Parathyroid adenoma (tissue), 2 donors: Measurements from ENCODE around the gene RPUSD4.

Experiments used
- H2AFZ ChIP-seq: fragments of 300-600 bp; sonication (generic); one replicate; pipeline ENCODE4 v1.7.0; 2017; ENCODE audit warnings: antibody characterized with exemption, mild to moderate bottlenecking
- H3K27ac ChIP-seq: fragments of 300-600 bp; sonication (generic); one replicate; pipeline ENCODE4 v1.7.0; 2017
- H3K27me3 ChIP-seq: fragments of 300-600 bp; sonication (generic); one replicate; pipeline ENCODE4 v1.7.0; 2017; ENCODE audit warnings: low read length; ENCODE audit not compliant: control insufficient read depth, insufficient read depth
- H3K36me3 ChIP-seq: fragments of 300-600 bp; sonication (generic); one replicate; pipeline ENCODE4 v1.7.0; 2017; ENCODE audit warnings: low read length; ENCODE audit not compliant: control insufficient read depth, insufficient read depth
- H3K4me1 ChIP-seq: fragments of 300-600 bp; sonication (generic); one replicate; pipeline ENCODE4 v1.7.0; 2017; ENCODE audit warnings: control low read depth
- H3K4me2 ChIP-seq: fragments of 300-600 bp; sonication (generic); one replicate; pipeline ENCODE4 v1.7.0; 2017; ENCODE audit warnings: low read length
- H3K4me3 ChIP-seq: fragments of 300-600 bp; sonication (generic); one replicate; pipeline ENCODE4 v1.7.0; 2017; ENCODE audit warnings: low read depth, low read length
- H3K79me2 ChIP-seq: fragments of 300-600 bp; sonication (generic); one replicate; pipeline ENCODE4 v1.7.0; 2017; ENCODE audit warnings: control low read depth
- H3K9ac ChIP-seq: fragments of 300-600 bp; sonication (generic); one replicate; pipeline ENCODE4 v1.7.0; 2017; ENCODE audit warnings: mild to moderate bottlenecking
- H3K9me3 ChIP-seq: fragments of 300-600 bp; sonication (generic); one replicate; pipeline ENCODE4 v1.7.0; 2017; ENCODE audit warnings: low read length; ENCODE audit not compliant: control insufficient read depth
- TF ChIP-seq, protein P1 (sequence below): fragments of 300-600 bp; sonication (generic); IDR thresholded peaks from one replicate; pipeline ENCODE4 v1.7.0; 2017; ENCODE audit warnings: antibody characterized with exemption, mild to moderate bottlenecking
- donor health status: primary hyperparathyroidism.

The RPUSD4 gene

DNA sequence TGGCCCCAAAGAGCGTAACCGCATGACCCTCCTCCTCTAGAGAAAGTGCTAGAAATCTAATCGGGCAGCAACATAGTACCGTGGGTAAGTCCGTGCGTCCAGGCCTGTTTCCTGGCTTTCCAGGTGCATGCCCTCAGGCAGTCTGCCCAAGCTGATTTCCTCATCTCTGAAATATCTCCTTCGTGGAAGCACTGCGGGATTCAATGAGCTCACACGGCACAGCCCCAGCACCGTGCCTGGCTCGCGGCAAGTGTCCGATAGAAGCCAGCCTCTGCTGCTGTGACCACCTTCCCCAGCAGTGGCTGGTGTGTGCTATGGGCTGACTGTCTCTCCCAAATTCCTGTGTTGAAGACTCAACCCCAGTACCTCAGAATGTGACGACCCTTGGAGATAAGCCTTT lies 20.7 kb downstream of the RPUSD4 start:
- Histone ChIP-seq H3K27me3 (no peaks in the 10 kb centered on the region), H3K79me2 (no peaks in the 10 kb centered on the region), H3K27ac (no peak overlapping the region), H3K4me2 (no peak overlapping the region), H3K4me3 (no peak overlapping the region), H2AFZ (no peak overlapping the region), H3K9ac (no peak overlapping the region), H3K36me3 (no peaks in the 10 kb centered on the region), H3K9me3 (no peaks in the 10 kb centered on the region), H3K4me1 (no peaks in the 10 kb centered on the region)
- TF ChIP-seq, protein P1, sequence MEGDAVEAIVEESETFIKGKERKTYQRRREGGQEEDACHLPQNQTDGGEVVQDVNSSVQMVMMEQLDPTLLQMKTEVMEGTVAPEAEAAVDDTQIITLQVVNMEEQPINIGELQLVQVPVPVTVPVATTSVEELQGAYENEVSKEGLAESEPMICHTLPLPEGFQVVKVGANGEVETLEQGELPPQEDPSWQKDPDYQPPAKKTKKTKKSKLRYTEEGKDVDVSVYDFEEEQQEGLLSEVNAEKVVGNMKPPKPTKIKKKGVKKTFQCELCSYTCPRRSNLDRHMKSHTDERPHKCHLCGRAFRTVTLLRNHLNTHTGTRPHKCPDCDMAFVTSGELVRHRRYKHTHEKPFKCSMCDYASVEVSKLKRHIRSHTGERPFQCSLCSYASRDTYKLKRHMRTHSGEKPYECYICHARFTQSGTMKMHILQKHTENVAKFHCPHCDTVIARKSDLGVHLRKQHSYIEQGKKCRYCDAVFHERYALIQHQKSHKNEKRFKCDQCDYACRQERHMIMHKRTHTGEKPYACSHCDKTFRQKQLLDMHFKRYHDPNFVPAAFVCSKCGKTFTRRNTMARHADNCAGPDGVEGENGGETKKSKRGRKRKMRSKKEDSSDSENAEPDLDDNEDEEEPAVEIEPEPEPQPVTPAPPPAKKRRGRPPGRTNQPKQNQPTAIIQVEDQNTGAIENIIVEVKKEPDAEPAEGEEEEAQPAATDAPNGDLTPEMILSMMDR = no peak

DNA sequence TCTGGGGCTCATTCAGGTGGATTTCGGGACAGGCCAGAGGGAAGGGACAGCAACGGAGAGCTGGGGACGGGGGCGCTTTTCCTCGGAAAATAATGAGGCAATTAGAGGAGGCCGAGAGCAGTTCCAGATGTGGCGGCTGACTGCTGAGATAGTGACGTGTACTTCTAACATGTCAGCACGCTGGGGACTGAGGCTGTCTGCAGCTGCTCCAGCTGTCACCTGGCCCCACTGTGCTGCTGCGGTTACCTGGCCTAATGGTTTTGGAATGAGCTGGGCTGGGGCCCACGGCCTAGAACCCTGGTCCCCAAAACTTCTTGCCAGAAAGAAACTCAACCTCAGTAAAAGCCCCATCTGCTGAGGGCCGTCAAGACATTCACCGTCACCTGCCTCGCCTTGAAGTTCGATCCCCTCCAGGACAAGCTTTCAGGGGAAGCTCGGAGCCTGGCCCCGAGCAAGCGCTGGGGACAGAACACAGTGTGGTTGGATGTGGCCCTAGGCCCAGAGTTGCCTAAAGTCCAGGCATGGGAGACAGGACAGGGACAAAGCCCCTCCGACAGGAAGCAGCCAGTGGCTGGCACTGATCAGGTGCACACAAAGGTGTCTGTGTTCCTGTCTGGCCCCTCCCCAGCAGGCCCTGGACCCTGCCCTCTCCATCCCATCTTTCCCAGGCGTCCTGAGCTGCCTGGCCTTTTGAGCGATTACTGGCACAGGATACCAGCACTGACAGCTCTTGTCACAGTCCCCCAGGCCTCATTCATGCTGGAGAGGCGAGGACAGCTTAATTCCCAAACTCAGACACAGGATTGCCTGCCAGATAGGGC lies 22.1 kb downstream of the RPUSD4 start:
- Histone ChIP-seq H3K79me2 (no peaks in the 10 kb centered on the region), H3K27me3 (no peaks in the 10 kb centered on the region), H3K4me3 (no peak overlapping the region), H3K27ac (no peak overlapping the region), H3K4me2 (no peak overlapping the region), H3K9me3 (no peaks in the 10 kb centered on the region), H3K4me1 (no peaks in the 10 kb centered on the region), H3K9ac (no peak overlapping the region), H3K36me3 (no peaks in the 10 kb centered on the region), H2AFZ (no peak overlapping the region)
- TF ChIP-seq, protein P1 = no peak

DNA sequence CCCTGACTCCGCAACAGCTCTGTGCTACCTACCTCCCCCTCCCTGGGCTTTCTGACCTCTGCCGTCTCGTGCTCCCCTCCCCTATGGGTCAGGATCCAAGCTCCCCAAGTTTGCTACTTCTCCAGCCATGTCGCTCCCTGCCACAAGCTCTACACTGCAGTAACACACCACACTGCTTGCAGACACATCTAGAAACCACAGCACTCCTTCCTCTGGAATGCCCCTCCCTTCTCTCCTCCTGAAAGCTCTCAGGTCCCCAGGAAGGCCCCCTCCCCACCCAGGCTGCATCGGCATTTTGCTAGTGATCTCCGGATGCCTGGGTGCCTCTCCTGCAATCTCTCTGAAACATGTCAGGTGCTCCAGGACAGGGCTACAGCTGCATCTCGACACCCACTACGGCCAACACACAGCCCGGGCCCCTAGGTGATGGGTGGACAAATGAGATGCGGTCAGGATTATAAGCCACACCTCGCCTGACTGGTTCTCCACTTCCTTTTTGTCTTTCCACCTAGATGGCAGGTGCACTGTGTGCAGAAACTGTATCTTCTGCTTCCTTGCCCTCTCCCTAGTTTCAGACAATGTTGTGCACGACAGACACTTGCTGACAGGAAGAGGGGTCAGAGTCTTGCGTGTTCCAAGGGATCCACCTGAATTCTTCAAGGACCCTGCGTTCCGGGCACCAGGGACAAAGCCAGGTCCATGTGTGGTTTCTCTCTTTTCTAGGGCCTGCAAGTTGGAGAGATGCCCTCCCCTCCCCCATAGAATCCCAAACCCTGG lies 22.9 kb downstream of the RPUSD4 start:
- no peaks in the 10 kb centered on the region for H3K79me2 ChIP-seq
- H3K4me2 ChIP-seq = no peak overlapping the region
- TF ChIP-seq, protein P1 = no peak
- H2AFZ ChIP-seq = no peak overlapping the region
- H3K27ac ChIP-seq = no peak overlapping the region
- no peaks in the 10 kb centered on the region for H3K36me3 ChIP-seq
- no peaks in the 10 kb centered on the region for H3K9me3 ChIP-seq
- H3K4me3 ChIP-seq = no peak overlapping the region
- no peaks in the 10 kb centered on the region for H3K4me1 ChIP-seq
- H3K9ac ChIP-seq = no peak overlapping the region
- H3K27me3 ChIP-seq = no peaks in the 10 kb centered on the region

DNA sequence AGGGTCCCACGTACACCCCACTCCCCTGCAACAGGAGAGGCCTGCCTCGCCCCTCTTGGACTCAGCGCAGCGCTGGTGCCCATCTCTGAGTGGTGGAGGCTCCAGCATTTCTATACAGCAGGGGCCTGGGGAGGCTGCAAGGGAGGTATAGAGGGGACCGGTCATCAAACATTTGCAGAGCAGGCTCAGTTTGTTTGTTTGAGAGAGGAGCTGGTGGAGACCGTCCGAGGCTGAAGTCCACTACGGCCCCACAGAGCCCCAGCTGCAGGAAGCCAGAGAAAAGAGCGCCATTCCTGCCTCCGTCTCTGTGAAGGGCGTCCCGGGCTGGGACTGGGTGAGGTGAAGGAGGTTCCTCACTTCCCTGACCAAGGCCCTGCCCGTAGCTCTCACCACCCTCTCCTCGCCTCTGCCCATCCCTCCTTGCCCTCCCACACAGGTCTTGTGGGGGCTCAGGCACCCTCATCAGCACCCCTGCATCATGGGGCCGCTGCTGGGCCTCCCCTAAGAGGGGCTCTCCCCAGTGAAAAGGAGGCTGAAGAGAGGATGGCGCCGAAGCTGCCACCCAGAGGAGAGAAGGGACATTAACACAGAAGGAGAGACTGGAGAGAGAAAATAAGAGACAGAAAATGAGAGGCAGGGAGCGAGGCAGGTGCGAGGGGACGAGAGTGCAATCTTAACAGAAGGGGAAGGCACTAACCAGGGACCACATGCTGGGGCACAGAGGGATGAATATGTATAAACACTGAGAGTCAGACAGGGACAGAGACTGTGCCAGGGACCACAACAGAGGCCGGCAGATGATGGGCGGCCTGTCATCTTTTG lies 24.5 kb downstream of the RPUSD4 start:
- TF ChIP-seq, protein P1 = no peak

More for the DNA sequence above, 24.5 kb downstream of the RPUSD4 start:
- Histone ChIP-seq H3K9me3 (no peaks in the 10 kb centered on the region), H3K9ac (no peak overlapping the region), H3K27ac (no peak overlapping the region), H3K4me2 (no peak overlapping the region), H3K4me3 (no peak overlapping the region), H3K36me3 (no peaks in the 10 kb centered on the region), H3K4me1 (no peaks in the 10 kb centered on the region), H3K27me3 (no peaks in the 10 kb centered on the region), H2AFZ (no peak overlapping the region), H3K79me2 (no peaks in the 10 kb centered on the region)
